Sigmoid colon (tissue), 7 donors: ENCODE measurements around the gene FYB1. TPM values are rescaled to one million over a fixed set of nuclear protein-coding genes. Genes with fewer than 3 reads are reported as not detected.
"Not testable (repeated sequence)": the region's sequence is repeated elsewhere in the genome, so short reads cannot be mapped to it uniquely, and the experiment has no call there.

Experiments
- DNase-seq: peaks from one replicate; pipeline ENCODE4 v3.0.0-alpha.2; 2019
- H3K27ac ChIP-seq, 4 donors: fragments of 200-600 bp; sonication (generic); one replicate each; pipeline ENCODE4 v1.5.1; 2016 to 2019; ENCODE audit warnings: mild to moderate bottlenecking in 1 of 4
- H3K27me3 ChIP-seq, 3 donors: fragments of 200-600 bp; sonication (generic); one replicate each; pipeline ENCODE4 v1.5.1; 2019; ENCODE audit warnings: mild to moderate bottlenecking in 1 of 3
- H3K36me3 ChIP-seq, 4 donors: fragments of 200-600 bp; sonication (generic); one replicate each; pipeline ENCODE4 v1.5.1; 2016 to 2019
- H3K4me1 ChIP-seq, 4 donors: fragments of 200-600 bp; sonication (generic); one replicate each; pipeline ENCODE4 v1.5.1; 2017 to 2019
- H3K4me3 ChIP-seq, 4 donors: fragments of 200-600 bp; sonication (generic); one replicate each; pipeline ENCODE4 v1.5.1; 2017 to 2019; ENCODE audit warnings: mild to moderate bottlenecking in 2 of 4, moderate library complexity in 1 of 4
- H3K9me3 ChIP-seq, 4 donors: fragments of 200-600 bp in 3 of 4; sonication (generic) in 3 of 4; one replicate each; pipeline versions ENCODE4 v1.5.1 to v1.6.1; 2013 to 2019
- CTCF ChIP-seq, 4 experiments: fragments of 450-650 bp in 3 of 4; fragments of 200-600 bp in 1 of 4; IDR thresholded peaks; one replicate each; pipeline ENCODE4 v1.5.1; 2016 to 2019; ENCODE audit warnings: antibody characterized with exemption in 4 of 4, mild to moderate bottlenecking in 3 of 4, moderate library complexity in 2 of 4
- EP300 ChIP-seq, 4 donors: sonication (generic); formaldehyde crosslinking; IDR thresholded peaks; one replicate each; pipeline ENCODE4 v1.6.1; 2017; ENCODE audit warnings: antibody characterized with exemption in 4 of 4
- POLR2A ChIP-seq, 2 donors: fragments of 450-650 bp; IDR thresholded peaks; one replicate each; pipeline ENCODE4 v1.6.1; 2016; ENCODE audit warnings: antibody characterized with exemption in 2 of 2, mild to moderate bottlenecking in 2 of 2, moderate library complexity in 2 of 2
- POLR2AphosphoS5 ChIP-seq, 4 donors: sonication (generic); formaldehyde crosslinking; IDR thresholded peaks; one replicate each; pipeline ENCODE4 v1.6.1; 2017; ENCODE audit warnings: antibody characterized with exemption in 4 of 4
- WGBS, 2 donors: extraction: QIAGEN DNeasy Blood & Tissue Kit; methylation state at CpG; one replicate each; pipeline ENCODE4 v1.1.7; 2013; 5-methylcytosine and 5-hydroxymethylcytosine counted together
- intact Hi-C: fragments of 100-400 bp; cut with DNase I; formaldehyde crosslinking; loops from one replicate; pipeline ENCODE4 v1.15.1; 2023
- polyA plus RNA-seq, 3 donors: library from polyadenylated mRNA; stranded (reverse); fragments of 200-250 nt; gene quantifications; one replicate each; pipeline ENCODE4 v1.2.3, GENCODE V29; 2013
- total RNA-seq, 4 donors: library from RNA; depleted of rRNA; stranded (reverse); fragments of >200 nt; gene quantifications; one replicate each; pipeline ENCODE4 v1.1.0, GENCODE V29; 2016
- donor health status: healthy with polysubstance abuse.
- donor health status: Bipolar disorder and iron deficiency.
- donor health status: healthy.

FYB1 gene
- total and polyA plus RNA-seq, 7 donors: 2.8 to 18.2 (median 11.1) TPM

GRCh38 chr5:39225405-39226099, 6.2 kb upstream of the FYB1 start:
- peaks cover 0 to 4% (median 0%) of the 10 kb centered on the region in 4 donors for H3K4me1 ChIP-seq
- H3K27me3 ChIP-seq: no peaks in the 10 kb centered on the region
- intact Hi-C loops: no loop called here
- no peak for TF ChIP-seq POLR2AphosphoS5 (IDR thresholded peaks at IDR 0.05)
- TF ChIP-seq CTCF (IDR thresholded peaks at IDR 0.05): no peak
- no peak for TF ChIP-seq EP300 (IDR thresholded peaks at IDR 0.05)
- TF ChIP-seq POLR2A (IDR thresholded peaks at IDR 0.05): no peak
- no peak overlapping the region for H3K4me3 ChIP-seq
- no peak for DNase-seq
- 85 to 88% methylated on average over 2 of the region's 2 CpGs for WGBS, 2 donors
- H3K36me3 ChIP-seq: no peaks in the 10 kb centered on the region
- H3K9me3 ChIP-seq: no peaks in the 10 kb centered on the region
- H3K27ac ChIP-seq: no peak overlapping the region

GRCh38 chr5:39224196-39224761, 4.9 kb upstream of the FYB1 start:
- H3K4me3 ChIP-seq: no peak overlapping the region
- WGBS, 2 donors: 18 to 53% methylated on average over 5 of the region's 5 CpGs
- peaks cover 0 to 6% (median 3%) of the 10 kb centered on the region in 4 donors for H3K4me1 ChIP-seq
- TF ChIP-seq CTCF (IDR thresholded peaks at IDR 0.05): no peak
- H3K27ac ChIP-seq: no peak overlapping the region
- no peaks in the 10 kb centered on the region for H3K27me3 ChIP-seq
- peak; percentile 64 for DNase-seq
- intact Hi-C loops: no loop called here
- H3K9me3 ChIP-seq: no peaks in the 10 kb centered on the region
- no peaks in the 10 kb centered on the region for H3K36me3 ChIP-seq

GRCh38 chr5:39223565-39224156, 4.3 kb upstream of the FYB1 start:
- H3K9me3 ChIP-seq: no peaks in the 10 kb centered on the region
- H3K27ac ChIP-seq: no peak overlapping the region
- TF ChIP-seq EP300 (IDR thresholded peaks at IDR 0.05) (no peak), POLR2A (IDR thresholded peaks at IDR 0.05) (no peak), CTCF (IDR thresholded peaks at IDR 0.05) (no peak), POLR2AphosphoS5 (IDR thresholded peaks at IDR 0.05) (no peak)
- no peaks in the 10 kb centered on the region for H3K27me3 ChIP-seq
- no peaks in the 10 kb centered on the region for H3K36me3 ChIP-seq
- 81 to 85% methylated on average over 3 of the region's 3 CpGs for WGBS, 2 donors
- intact Hi-C loops: no loop called here
- H3K4me1 ChIP-seq: peaks cover 0 to 13% (median 10%) of the 10 kb centered on the region in 4 donors
- DNase-seq: no peak
- H3K4me3 ChIP-seq: no peak overlapping the region

- H3K4me1 ChIP-seq: peaks cover 0 to 21% (median 15%) of the 10 kb centered on the region in 4 donors
- DNase-seq, H3K4me3 ChIP-seq, H3K9me3 ChIP-seq, H3K27ac ChIP-seq, H3K27me3 ChIP-seq, H3K36me3 ChIP-seq, intact Hi-C loops: not testable (repeated sequence)
- 96% methylated on average over 5 of the region's 5 CpGs for WGBS, 2 donors
These were observed 2.3 kb upstream of the FYB1 start for GRCh38 chr5:39221671-39222070.

- Histone ChIP-seq H3K36me3 (no peaks in the 10 kb centered on the region), H3K4me3 (no peak overlapping the region), H3K4me1 (peaks cover 0 to 21% (median 15%) of the 10 kb centered on the region in 4 donors), H3K9me3 (no peaks in the 10 kb centered on the region), H3K27me3 (no peaks in the 10 kb centered on the region), H3K27ac (peak overlapping the region in 2 of 4 donors; percentile 32 to 66)
- WGBS, 2 donors: 95 to 96% methylated on average over 4 of the region's 4 CpGs
- intact Hi-C loops: no loop called here
- no peak for TF ChIP-seq EP300 (IDR thresholded peaks at IDR 0.05)
- TF ChIP-seq CTCF (IDR thresholded peaks at IDR 0.05): no peak
- DNase-seq: no peak
These were observed 1.1 kb upstream of the FYB1 start for GRCh38 chr5:39220280-39221030.
